HG03558 (cell line): Measurements from ENCODE around the gene SHC1.

Experiments
- ATAC-seq: cut with Tn5 transposase; IDR thresholded peaks from one replicate; pipeline ENCODE4 v1.9.1; 2021; ENCODE audit warnings: moderate number of reproducible peaks; ENCODE audit not compliant: unreplicated experiment; ENCODE audit errors: extremely low read depth

The SHC1 gene

DNA sequence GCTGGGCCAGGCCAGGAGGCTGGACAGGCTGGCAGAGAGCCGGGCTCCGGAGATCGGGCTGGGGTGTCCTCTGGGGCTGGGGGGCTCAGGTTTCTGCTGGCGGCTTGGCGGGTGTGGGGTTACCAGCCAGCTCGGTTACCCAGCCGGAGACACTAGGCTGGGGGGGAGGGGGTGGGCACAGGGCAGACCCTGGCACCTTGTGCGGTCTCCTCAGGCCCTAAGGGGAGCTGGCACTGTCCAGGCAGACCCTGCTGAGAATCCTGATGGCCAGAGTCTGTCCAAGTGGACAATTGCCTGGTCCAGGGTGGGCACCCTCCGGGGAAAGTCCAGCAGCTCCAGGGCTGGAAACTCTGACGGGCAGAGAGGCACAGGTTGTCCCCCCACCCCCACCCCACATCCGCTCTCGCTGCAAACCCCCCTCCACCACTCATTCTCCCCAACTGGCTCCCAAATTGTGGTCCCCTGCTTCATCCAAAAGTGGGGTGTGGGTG lies 38.7 kb upstream of the SHC1 start:
- no peak for ATAC-seq

DNA sequence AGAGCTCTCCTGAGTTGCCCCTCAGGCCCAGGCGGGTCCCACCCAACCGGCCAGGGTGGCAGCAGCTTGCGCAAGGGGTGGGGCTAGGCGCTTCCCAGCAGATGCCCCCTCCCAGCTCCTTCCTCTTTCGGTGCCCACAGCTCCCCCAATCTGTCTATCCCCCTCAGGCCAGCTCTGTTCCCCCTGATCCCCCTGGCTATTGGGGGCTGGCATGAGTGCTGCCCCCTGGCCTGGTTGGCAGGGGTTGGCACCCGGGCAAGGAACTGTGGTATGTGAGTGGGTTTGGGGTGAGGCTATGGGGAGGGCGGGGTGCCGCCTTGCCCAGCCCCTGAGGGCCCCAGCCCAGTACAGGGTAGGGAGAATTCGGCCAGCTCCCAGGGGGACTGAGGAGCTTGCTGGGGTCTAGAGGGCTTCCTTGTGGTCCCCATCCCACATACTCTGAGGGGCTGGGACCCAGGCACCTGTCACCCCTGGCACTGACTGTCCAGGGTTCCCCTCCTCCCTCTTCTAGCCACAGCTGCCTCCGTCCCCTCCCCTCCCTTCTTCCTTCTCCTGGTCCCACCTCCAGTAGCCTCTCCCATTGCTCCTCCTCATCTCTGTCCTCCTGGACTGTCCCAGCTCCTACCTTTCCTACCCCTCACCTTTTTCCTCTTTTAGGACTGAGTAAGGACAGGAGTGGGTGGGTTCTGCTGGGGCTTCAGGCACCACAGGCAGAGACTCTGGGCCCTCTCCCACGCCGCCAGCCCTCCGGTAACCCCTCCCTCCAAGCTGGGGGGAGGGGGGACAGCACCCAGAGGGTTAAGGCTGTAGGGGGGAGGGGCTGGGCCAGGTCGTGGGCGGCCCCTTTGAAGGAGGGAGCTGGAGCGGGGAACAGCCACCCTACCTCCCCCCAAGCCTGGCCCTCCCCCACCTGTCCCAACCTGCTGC lies 37.7 kb upstream of the SHC1 start:
- no peak for ATAC-seq

DNA sequence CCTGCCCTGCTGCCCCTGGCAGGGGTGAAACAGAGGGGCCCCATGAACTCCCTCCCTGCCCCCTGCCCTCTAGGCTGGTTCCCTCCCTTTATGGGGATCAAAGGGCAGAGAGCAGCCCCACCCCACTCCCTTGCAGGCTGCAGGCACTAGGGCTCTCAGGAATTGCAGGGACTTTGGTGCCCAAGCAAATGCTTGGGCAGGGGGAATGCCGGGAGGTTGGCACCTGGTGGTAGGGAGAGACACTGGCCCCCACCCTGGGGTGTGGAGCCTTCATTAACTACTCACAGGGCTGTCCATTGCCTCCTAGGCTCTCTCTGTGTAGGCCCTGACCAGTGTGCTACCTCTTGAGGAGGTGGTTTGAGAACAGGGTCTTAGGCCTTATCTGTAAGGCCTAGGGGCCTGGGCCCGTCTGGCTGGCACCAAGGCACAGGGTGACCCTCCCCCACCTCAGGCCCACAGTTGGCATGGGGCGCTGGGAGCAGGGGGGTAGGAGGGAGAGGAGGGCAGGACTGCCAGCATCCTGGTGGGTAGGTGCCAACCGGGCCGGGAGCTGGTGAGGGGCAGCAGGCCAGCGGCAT lies 36.8 kb upstream of the SHC1 start:
- no peak for ATAC-seq

DNA sequence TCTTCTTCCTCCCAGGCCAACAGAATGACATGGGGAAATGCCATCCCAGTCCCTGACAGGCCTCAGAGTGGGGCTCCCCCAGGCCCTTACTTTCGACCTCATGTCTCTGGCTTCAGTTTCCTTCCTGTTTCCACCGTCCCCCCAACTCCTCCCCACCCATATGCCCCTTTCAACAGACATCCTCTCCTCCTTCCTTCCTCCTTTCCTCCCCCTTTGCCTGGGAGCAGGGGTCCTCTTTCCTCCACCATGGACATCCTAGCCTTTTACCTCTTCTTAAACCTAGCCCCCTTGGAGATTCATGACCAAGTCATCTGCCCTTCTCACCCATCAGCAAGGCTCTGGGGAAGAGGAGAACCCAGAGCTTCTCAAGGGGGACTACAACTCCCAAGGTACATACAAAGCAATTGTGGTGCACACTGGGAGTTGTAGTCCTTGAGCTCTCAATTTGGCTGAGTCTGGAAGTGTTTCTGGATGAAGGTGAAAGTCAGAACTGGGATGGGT lies 36.1 kb upstream of the SHC1 start:
- ATAC-seq: no peak

DNA sequence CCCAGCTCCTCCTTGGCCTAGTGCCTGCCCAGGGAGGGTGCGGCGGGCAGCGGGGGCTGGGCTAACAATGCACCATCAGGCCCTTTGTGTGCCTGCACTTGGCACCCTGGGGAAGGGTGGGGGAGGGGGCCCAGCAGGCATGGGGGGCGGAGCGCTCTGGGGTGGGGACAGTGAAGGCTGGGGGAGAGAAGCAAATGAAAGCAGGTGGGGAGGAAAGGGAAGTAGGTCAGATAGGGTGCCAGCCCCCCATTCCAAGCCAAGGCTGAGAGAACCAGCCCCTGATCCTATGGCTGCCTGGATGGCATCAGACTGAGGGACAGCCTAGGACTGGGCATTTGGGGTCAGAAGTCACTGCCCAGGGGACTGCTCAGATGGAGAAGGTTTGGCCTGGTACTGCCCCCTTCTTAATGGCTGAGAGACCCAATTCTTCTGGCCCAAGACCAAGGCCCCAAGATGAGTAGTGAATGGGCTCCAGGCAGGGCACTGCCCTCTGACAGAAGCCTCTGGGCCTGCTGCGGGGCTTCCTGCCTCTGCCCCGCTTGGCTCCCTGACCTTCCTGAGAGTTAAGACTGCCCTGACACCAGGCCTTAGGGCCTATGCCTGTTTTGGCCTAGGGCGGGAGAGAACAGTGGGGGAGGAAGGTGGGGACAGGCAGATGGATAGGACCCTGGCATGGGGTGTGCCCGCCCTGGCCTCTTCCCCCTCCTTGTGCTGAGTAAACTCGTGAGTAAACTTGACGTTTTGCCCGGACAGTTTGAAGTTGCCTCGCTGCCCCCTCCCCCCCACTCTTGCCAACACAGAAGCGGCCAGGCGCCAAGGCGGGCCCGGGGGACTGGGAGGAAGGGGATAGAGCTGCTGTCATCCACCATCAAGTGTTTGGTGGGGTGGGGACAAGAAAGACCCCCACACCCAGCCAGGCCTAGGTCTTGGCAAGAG lies 34.8 kb upstream of the SHC1 start:
- ATAC-seq: no peak

DNA sequence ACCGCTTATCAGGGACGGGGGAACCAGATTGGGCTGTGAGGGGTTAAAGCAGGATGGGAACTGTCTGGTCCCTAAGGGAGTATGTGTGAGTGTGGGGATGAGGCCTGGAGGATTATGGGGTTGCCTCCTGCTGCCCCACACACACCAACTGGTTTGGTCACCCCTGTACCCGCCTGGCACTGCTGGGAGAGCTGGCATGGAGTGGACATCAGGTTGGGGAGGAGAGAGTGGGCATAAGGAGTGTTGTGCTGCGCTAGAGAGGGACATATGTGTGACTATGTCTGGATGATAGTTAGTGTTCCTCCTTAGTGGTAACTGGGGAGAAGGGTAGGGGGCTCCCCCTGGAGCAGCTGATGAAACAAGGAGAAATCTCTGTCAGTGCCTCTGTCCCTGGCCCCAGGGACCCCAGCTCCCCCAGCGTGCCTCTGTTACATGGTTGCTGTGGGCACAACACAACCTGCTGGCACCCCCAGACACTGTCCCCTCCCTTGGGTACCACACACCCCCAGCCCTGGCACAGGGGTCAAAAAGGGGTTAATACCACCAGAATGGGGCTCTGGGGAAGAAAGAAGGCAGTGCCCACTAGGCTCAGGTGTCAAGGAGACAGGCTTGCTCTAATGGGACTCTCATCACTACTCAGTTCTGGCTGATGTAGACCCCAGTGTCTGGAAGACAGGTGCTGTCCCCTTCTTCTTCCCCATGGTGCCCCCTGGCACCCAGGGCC lies 34.0 kb upstream of the SHC1 start:
- no peak for ATAC-seq

DNA sequence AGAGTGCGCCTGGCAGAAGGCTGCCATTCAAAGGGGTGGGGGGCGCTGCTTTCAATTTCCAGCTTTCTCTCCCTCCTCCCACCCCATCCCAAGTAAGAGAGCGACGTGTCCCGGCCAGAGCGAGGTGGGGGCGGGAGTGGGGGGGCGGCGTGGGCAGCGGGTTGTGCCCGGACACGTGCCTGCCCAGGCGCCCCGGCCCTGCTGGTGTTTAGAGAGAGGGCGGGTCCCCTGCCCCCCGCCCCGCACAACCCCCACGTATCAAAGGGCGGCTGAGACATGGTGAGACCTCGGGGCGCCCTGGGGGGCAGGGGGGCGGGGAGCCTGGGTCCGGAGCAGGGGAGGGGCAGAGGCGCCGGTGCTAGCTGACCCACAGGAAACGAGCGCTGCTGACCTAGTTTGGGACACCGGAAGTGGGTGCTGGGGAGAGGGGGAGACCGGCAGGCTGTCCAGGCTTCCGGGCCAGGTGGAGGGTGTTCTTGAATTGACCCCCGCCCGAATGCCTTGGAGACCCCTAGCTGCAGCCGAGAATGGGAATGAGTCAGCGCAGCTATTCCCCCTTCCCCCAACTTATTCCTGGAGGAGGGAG lies 33.3 kb upstream of the SHC1 start:
- no peak for ATAC-seq

DNA sequence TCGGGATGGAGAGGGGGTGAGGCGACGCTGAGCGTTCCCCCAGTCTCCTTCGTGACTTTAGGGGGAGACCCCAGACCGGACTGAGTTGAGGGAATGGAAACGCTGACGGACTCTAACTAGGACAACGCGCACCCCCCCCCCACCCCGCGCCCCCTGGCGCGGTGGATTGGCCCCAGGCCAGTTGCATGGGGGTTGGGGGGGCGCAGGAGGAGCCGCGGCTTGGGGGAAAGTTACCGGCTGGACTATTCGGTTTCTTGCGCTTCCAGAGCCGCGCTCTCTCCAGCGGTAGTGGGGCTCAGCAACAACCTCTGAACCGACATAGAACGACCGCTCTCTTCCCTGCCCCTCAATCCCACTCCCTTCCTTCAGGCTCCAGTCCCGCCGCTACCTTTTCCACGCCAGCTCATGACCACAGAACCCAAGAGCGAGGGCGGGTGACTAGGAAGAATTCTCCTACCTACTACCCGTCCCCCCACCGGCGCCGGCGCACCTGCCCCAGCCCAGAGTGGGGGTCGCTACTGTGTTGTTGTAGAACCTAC lies 32.7 kb upstream of the SHC1 start:
- no peak for ATAC-seq

DNA sequence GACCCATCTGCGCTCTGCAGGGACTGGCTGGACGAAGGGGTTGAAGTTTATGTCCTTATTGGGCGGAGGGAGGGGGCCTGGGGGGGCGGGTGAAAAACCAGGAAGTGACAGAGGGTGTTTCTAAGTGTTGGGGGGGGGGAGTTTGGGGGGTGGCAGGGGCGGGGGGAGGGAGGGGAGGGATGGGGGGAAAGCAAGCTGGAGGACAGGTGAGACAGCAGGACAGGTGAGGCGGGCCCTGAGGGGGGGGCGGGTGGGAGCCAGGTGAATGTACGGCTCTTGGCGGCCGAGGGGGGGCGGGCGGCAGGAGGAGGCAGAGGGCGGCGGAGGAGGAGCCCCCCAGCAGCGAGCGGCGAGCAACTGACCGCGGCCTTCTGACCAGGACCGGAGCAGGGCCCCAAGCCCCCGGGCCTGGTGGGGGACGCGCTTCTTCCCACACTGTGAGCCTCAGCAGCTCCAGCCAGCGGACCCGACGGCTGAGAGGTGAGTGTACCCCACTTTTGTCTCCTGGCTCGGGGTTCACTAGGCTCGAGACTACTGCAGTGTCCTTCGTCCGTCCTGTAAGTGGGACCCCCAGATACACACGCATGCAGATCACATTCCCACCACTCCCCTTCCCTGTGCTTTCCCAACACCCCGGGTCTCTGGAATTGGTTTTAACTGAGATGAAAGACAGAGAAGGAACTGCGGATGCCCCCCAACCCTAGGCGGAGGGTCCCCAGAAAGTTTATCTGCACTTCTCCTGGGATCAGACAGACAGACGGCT lies 32.1 kb upstream of the SHC1 start, which contains the start of gene ZBTB7B:
Gene ZBTB7B, plus strand, starts transcription at position 339 of the 763 bp plus-strand sequence. CDS start 11,859 bp downstream, outside the sequence.
- no peak for ATAC-seq

DNA sequence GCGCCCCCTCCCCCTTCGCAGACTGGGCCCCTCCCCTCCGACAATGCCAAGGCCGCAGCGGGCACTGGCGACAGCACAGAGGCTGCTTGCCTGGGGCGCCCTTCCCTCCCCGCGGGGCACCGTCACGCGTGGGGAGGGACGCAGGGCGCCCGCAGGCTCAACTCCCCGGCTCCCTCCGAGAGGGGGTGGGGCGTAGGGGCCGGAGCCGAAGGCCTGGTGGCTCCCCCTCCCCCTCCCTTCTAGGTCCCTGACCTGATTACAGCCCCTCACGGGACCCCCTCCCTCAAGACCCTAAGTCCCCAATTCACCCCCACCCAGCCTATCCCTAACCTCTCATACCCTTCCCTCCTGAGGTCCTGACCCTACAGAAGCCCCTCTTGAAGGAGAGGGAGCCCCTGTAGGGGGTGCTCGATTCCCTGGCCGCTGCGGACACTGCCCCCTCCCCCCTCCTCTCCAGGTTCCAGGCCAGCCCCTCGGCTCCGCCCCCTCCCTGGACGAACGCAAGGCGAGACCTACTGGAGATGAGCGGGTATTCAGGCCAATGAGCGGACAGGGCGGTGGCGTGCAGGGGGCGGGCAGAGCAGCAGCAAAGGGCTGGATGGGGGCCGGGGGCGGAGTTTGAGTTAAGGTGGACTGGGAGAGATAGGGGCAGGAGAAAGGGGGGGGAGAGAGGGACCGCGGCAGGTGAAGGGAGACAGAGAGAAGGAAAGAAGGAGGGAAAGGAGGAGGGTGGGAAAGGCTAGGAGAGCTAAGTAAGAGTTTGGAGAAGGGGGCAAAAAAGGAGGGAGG lies 31.3 kb upstream of the SHC1 start:
- ATAC-seq: no peak

DNA sequence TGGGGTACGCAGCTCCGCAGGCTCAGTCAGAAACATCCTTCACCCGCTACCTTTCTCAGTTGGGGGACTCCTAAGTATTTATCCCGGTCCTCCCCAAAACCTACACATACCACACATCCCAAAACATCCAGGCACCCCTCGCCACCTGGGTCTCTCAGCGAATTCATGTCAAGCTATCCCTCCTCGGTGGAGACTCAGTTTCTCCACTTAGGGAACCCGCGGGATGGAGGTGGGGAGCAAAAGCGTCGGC lies 30.8 kb upstream of the SHC1 start:
- no peak for ATAC-seq

DNA sequence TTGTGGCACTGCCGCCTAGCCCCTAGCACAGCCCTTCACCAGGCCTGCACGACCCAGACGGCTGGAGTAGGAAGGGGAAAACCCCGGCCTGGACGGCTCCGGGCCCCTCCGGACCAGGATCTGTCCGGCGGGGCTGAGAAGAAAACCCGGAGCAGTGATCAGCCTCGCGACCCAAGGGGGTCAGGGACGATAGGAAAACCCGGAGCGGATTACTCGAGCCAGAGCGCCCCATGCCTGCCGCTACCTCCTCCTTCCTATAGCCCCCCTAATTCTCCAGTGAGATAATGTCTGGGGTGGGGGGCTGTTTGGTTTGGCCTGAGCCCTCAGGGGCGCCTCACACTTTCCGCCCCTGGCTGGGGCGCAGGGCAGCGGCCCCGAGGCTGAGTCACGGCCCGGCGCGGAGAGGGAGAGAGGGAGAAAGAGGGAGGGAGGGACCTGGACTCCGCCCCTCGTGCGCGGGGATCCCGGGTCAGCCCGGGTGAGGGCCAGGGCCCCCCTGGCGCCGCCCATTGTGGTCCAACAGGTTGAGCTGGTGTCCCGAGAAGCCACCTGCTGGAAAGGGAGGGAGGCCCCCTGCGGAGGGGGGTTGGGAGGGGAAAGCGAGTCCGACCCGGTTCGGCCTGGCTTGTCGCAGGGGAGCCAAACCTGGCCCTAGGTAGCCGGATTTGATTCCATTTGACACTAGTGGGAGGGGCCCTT lies 30.3 kb upstream of the SHC1 start:
- ATAC-seq: peak; percentile 26

DNA sequence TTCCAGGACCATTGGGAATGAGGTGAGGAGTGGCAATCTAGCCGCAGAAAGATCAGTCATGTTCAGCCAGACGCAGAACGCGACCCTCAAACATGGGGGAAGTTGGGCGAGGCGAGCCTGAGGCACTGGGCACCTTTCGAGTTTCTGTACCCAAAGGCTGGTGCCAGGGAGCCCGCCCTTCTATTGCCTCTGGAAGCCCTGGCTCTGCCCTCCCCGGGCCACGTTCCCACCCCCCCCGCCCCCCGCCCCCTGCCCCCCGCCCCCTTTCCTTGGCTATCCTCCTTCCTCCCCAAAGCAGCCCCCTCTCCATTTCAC lies 29.8 kb upstream of the SHC1 start:
- ATAC-seq: no peak

DNA sequence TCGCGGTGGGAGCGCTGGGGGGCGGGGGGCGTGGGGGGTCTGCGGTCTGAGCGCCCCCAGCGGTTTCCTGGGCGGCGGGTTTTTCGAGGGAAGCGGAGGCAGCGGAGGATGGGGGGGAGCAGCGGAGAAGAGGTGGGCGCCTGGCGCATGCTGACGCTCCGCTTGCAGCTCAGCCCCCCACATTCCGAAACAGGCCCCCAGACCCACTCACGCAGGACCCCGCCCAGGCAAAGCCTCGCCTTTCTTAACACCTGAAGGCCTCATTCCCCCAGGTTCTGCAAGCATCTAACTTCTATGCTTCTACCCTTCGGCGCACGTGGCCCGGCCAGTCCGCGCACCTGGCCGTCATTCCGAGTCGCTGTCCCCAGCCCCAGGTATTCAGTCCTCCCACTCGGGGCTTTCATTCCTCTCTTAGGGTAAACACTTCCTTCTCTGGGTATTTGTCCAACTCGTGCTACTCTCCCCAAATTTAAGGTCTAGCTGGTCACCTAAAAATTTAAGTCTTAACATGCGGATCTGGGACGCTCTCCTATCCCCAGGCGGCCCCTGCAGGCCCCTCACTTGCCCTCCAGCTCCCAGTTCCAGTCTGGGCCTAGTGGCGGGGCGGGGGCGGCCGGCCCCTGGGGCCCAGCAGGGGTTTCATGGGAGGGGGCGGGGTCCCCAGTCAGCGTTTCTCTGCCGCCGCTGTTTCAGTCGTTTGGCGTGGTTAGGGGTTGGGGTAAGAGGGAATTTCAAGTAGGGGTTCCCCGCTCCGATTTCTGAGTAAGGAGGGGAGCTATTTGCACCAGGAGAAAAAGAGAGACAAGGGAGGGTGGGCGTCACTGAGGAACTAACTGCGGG lies 29.2 kb upstream of the SHC1 start:
- ATAC-seq: no peak

DNA sequence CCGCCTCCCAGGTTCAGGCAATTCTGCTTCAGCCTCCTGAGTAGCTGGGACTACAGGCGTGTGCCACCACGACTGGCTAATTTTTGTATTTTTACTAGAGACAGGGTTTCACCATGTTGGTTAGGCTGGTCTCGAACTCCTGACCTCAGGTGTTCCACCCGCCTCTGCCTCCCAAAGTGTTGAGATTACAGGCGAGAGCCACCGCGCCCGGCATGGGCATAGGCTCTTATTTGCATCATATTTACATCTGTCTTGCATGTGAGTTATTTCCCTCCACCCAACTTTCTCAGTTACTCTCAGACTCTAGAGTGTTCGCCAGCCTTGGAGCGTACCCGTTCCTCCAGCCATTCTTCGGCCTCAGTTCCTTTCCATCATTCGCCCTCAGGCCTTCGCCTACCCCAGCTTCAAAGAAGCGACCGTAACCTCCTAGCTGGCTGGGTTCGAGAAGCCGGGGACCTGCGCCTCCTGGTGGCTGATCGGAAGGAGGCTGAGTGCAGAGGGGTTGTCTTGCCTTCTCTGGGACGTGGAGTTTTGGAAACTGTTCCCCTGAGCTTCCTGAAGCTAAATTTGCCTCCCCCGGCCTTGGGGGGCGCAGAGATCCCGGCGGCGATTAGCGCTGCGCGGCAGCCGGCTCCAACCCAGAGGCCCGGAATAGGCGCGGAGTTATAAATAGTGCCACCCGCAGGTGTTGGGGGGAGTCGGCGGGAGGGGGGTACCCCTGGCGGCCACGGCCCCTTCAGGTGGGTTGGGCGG lies 28.4 kb upstream of the SHC1 start:
- ATAC-seq: no peak
